ENCODE results near the gene PTTG2. TPM values are rescaled to one million over a fixed set of nuclear protein-coding genes. Genes with fewer than 3 reads are reported as not detected.

The PTTG2 gene
- total RNA-seq, 4 donors from 2014 or later = 2.1 TPM; not detected in 3

- intact Hi-C loops (cut with DNase I; ENCODE audit: low total_unique reads) (no loop called here), in situ Hi-C loops (cut with MboI; ENCODE audit: low sequenced_read_pairs in 4 of 4) (no loop called here)
- DNase-seq (no peak), ATAC-seq (no peak)
- Histone ChIP-seq H3K27ac (no peak overlapping the region), H3K36me3 (no peaks in the 10 kb centered on the region), H3K27me3 (no peaks in the 10 kb centered on the region), H3K4me1 (peaks cover 15 to 34% of the 10 kb centered on the region in 2 donors), H3K9me3 (no peaks in the 10 kb centered on the region), H3K4me3 (no peak overlapping the region)
- no peak for TF ChIP-seq POLR2A (IDR thresholded peaks at IDR 0.05)
- TF ChIP-seq CTCF (IDR thresholded peaks at IDR 0.05 in 4 of 5, conservative IDR thresholded peaks at IDR 0.05 in 1 of 5) = no peak
Observed at GRCh38 chr4:37995299-37995821, 35.2 kb downstream of the PTTG2 start.

- intact Hi-C loops (cut with DNase I; ENCODE audit: low total_unique reads) = no loop called here
- no peaks in the 10 kb centered on the region for H3K36me3 ChIP-seq
- H3K27ac ChIP-seq = no peak overlapping the region
- no peaks in the 10 kb centered on the region for H3K27me3 ChIP-seq
- H3K4me3 ChIP-seq = no peak overlapping the region
- H3K9me3 ChIP-seq = no peaks in the 10 kb centered on the region
- no peak for DNase-seq
- ATAC-seq = no peak
- TF ChIP-seq POLR2A (IDR thresholded peaks at IDR 0.05) (no peak), CTCF (IDR thresholded peaks at IDR 0.05 in 4 of 5, conservative IDR thresholded peaks at IDR 0.05 in 1 of 5) (no peak)
- H3K4me1 ChIP-seq = peaks cover 13 to 26% of the 10 kb centered on the region in 2 donors
- in situ Hi-C loops (cut with MboI; ENCODE audit: low sequenced_read_pairs in 4 of 4) = no loop called here
Observed at GRCh38 chr4:37995981-37996775, 36.0 kb downstream of the PTTG2 start.

DNA sequence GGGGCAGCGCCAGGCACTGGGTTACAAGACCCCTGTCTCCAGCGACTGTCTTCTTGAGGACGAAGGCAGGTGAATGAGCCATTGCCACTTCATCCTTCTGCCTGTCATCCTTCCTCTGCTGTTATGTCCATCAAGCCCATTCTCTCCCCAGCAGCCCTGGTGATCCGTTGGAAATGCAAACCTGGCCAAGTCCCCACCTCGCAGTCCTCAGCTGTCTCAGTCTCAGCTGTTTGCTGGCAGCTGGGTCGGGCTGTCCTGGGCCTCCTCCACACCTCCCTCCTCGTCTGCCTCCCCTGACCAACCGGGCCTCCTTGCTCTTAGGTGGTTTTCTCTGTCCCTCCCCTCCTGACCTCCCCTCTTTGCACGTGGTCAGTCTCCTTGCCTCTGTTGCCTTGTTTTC is 38.0 kb downstream of the PTTG2 start:
- ATAC-seq (peak in 1 of 2 donors; percentile 32), DNase-seq (no peak)
- Histone ChIP-seq H3K4me3 (no peak overlapping the region), H3K27me3 (no peaks in the 10 kb centered on the region), H3K36me3 (no peaks in the 10 kb centered on the region), H3K27ac (no peak overlapping the region), H3K9me3 (no peaks in the 10 kb centered on the region), H3K4me1 (peaks cover 19 to 31% of the 10 kb centered on the region in 2 donors)
- TF ChIP-seq POLR2A (IDR thresholded peaks at IDR 0.05) = no peak
- no peak for TF ChIP-seq CTCF (IDR thresholded peaks at IDR 0.05 in 4 of 5, conservative IDR thresholded peaks at IDR 0.05 in 1 of 5)
- in situ Hi-C loops (cut with MboI; ENCODE audit: low sequenced_read_pairs in 4 of 4) = no loop called here
- intact Hi-C loops (cut with DNase I; ENCODE audit: low total_unique reads) = no loop called here

GRCh38 chr4:37999000-37999716 is 39.0 kb downstream of the PTTG2 start:
- Histone ChIP-seq H3K27me3 (no peaks in the 10 kb centered on the region), H3K27ac (no peak overlapping the region), H3K9me3 (no peaks in the 10 kb centered on the region), H3K4me1 (peaks cover 24 to 31% of the 10 kb centered on the region in 2 donors), H3K4me3 (no peak overlapping the region), H3K36me3 (no peaks in the 10 kb centered on the region)
- no peak for ATAC-seq
- in situ Hi-C loops (cut with MboI; ENCODE audit: low sequenced_read_pairs in 4 of 4) (no loop called here), intact Hi-C loops (cut with DNase I; ENCODE audit: low total_unique reads) (no loop called here)
- TF ChIP-seq CTCF (IDR thresholded peaks at IDR 0.05 in 4 of 5, conservative IDR thresholded peaks at IDR 0.05 in 1 of 5) (no peak), POLR2A (IDR thresholded peaks at IDR 0.05) (no peak)
- DNase-seq = no peak
